Ovary (tissue), 3 donors: Measurements from ENCODE around the gene PTPRO.

ENCODE experiments used
- CTCF ChIP-seq, 3 donors: fragments of 450-650 bp in 2 of 3; fragments of 200-600 bp in 1 of 3; IDR thresholded peaks; one replicate each; pipeline versions ENCODE4 v1.5.1 to v1.8.0; 2016 to 2022; ENCODE audit warnings: antibody characterized with exemption in 3 of 3, mild to moderate bottlenecking in 1 of 3
- POLR2A ChIP-seq: fragments of 450-650 bp; IDR thresholded peaks from one replicate; pipeline ENCODE4 v1.6.1; 2017; ENCODE audit warnings: antibody characterized with exemption, mild to moderate bottlenecking, moderate library complexity
- donor health status: DM: no; HTN: no; CAD: no.

GRCh38 chr12:15428632-15429031, 106.3 kb downstream of the PTPRO start:
- no peak for TF ChIP-seq CTCF (IDR thresholded peaks at IDR 0.05)
- no peak for TF ChIP-seq POLR2A
